ENCODE data around the gene FRAS1.

The FRAS1 gene

DNA sequence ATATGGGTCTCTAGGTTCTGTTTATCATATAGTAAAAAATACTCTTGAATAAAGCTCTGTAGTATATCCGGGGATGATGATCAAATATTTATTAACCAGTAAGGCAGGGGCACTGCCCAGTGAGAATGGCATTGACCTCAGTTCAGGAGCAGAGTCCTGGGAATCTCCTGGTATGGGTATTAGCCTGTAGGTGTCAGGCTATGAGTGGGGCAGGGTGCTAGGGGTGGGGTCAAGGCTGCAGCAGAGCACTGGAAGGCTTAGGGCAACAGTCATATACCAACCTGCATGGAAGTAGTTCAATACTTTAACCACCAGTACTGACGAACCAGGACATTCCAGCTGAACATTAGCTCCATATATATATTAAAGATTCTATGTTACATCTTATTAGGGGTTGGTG is 274.1 kb downstream of the FRAS1 start:
- DNase-seq, result no peak

DNA sequence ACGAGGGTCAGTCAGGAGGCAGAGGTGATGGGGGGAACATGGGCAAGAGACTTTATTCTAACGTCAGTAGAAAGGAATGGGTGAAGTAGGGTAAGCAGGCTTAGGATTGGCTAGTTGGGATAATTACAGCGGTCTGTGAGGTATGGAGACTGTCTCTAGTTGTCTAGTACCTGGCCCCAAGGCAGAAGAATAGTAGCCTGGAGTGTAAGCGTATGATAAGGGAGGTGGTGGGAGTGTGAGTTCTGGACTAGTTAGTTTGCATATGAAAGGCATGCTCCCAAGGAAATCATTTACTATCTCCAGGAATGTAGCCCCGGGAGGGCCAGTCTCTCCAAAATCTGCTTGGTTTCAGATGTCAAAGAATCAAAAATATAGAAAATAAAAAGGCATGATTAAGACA is 274.8 kb downstream of the FRAS1 start:
- no peak for DNase-seq

- DNase-seq, result no peak
Observed at GRCh38 chr4:78332976-78333375, 275.9 kb downstream of the FRAS1 start.

DNA sequence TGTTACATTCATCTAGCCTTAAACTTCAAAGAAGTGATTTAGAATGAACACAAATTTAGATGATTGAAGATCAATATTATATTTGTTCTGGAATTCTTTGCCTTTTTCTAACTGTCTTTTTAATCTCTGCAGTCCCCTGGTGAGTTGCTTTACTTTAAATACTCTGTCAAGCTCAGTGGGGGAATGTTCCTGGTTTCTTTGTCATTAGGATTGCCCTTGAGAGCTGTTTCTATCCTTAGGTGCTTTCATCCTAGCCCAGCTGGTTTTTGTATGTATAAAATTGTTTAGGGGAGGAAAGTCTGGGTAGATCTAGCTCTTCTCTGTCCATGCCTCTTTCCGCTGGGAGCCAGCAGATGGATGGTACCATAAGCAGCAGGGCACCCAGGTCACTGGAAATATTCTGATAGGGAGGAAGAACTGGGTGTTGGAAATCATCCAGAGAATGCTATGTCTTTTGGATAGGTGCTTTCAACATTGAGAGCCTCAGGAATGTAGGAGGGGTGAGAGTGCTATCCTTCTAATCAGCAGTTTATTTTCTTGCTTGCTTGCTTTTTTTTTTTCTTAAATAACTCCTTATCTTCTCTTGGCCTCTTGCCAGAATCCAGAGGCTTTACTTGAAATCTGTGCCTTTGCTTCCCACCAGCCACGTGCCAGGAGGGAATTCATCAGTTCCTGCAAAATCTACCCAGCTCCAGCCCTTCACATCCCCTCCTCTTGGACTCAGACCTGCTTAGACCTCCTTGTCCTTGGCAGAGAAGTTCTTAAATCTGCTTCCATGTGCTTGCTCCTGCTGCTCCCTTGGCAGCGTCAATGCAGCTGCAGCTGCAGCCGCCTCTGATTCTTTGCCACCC is 279.2 kb downstream of the FRAS1 start:
- DNase-seq, result peak; percentile 57

DNA sequence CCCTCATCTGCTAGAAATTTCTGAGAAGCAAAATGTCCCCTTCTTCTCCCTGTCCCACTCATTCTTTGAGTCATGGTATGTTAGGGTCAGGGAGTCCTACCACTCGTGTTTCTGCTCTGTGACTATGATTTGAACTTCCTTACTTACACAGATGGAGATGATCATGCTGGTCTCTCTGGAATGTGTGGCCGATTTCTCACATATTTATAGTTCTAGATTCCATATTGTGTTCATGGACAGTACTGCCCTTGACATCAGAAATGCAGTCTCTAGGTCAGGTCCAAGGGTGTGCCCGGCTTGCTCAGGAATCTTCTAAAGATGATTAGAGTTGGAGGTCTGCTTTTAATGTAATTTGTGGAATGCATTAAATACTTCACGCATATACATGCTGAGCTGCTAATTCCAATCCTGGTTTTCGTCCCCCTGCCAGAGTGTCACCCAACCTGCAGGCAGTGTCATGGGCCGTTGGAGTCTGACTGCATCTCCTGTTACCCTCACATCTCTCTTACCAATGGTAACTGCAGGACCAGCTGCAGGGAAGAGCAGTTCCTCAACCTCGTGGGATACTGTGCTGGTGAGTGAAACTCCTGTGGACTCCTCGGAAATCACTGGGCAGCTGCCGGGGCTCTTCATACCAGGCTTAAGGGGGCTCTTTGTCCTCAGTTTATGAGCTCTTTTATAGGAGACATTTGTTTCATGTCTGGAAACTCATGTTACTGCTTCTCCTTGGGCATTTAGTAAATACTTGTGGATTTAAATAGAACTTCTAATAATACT is 280.3 kb downstream of the FRAS1 start:
- DNase-seq, result no peak

- no peak for DNase-seq
Observed at GRCh38 chr4:78342125-78342524, 285.0 kb downstream of the FRAS1 start.

DNA sequence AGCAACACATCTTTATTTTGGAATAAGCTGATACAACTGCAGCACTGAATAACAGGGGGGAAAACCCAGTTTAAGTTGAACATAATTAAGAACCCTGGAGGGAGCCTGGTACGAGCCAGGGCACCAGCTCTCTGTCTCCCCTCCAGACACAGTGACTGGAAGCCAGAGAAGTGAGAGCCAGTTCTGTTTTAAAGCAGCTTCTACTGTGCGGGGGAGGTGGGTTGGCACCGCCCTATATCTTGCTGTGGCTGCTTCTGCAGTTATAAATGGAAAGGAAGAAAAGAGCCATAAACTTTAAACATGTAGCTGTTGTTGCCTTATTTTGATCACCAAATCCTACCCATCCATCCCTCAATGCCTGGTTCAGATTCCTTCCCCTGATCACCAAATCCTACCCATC is 286.6 kb downstream of the FRAS1 start:
- DNase-seq, result no peak

DNA sequence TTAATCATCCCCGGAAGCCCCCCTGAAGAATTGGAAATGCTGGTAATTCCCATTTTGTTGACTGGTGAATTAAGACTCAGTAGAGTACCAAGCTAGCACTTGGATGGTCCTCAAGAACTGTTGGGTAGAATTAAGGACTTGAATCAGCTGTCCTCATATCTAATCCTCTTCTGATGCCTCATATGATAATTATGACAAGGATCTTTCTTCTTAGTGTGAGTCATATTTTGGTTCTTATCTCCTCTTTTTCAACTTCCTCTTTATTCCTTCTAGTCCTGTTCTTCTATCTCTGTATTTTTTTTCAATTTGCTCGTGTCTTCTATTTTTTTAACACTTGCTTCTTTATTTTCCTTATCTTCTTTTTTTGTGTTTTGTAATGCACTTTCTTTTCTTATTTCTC is 288.1 kb downstream of the FRAS1 start:
- DNase-seq, result no peak

DNA sequence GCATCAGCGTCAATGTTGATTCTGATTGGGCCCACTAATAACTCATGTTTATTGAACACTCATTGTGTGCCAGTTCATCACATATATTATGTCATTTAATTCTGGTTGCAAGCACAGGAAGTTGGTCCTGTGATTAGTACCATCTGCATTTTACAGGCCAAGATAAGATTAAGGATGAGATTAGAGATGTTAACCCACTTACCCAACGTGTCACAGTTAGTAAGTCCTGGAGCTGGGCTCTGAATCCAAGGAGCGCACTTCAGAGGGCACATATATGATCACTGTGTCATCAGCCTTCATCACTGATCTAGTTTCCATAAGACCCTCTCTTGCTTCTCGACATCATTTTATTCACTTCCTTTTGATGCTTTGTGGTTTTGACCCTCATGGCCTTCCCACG is 289.1 kb downstream of the FRAS1 start:
- no peak for DNase-seq

GRCh38 chr4:78347527-78347926 is 290.4 kb downstream of the FRAS1 start:
- DNase-seq, result no peak

DNA sequence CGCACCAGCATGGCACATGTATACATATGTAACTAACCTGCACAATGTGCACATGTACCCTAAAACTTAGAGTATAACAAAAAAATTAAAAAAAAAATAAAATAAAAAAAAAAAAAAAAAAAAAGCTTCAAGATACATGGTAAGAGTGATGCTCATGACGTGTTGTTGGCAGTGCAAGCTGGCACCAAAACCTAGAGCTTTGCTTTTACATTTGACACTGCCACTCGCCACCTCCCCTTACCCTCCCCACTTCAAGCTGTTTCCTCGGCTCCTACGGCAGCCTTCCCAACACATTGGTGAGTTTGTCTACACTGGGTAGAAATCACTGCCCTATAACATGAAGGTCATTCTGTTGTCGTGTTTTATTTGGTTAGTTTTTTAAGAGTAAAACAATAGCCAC is 296.8 kb downstream of the FRAS1 start:
- DNase-seq, result no peak

GRCh38 chr4:78354782-78355181 is 297.7 kb downstream of the FRAS1 start:
- DNase-seq, result peak; percentile 35

- DNase-seq, result no peak
Observed at GRCh38 chr4:78355306-78355705, 298.2 kb downstream of the FRAS1 start.

- no peak for DNase-seq
Observed at GRCh38 chr4:78356251-78356786, 299.2 kb downstream of the FRAS1 start.

DNA sequence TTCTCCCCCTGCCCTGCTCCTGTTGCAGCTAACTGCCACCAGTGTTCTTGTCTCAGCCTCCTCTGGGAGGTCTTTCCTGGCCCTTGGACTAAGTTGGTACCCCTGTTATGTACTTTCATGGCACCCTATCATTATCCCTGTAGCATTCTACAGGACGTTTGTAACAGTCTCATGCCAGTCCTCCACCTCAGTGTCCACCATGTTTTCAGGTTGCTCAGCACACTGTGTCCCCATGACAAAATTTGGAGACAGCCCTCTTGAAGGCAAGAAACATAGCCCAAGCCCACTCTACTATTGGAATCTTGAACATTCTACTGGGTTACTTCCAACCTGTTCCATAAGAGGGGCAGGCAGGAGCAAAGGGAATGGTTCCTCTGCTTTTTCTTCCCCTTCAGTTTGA is 300.0 kb downstream of the FRAS1 start:
- DNase-seq, result no peak

DNA sequence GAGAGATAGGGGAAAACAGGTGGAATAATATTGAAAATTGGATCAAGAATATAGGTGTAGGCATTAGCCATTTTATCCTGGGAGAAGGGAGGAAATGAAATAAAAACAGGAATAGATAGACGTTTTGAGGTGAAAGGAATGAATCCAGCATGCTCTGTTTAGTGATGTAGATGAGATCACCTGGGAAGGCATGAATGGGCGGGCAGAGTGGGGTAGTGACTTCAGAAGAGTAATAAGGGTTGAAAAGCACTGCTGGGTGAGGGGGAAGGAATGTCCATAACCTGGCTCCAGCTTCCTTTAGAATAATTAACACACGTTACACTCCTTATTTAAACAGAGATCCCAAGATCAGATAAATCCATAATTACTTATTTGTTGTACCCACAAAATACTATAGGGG is 303.3 kb downstream of the FRAS1 start:
- DNase-seq, result no peak

DNA sequence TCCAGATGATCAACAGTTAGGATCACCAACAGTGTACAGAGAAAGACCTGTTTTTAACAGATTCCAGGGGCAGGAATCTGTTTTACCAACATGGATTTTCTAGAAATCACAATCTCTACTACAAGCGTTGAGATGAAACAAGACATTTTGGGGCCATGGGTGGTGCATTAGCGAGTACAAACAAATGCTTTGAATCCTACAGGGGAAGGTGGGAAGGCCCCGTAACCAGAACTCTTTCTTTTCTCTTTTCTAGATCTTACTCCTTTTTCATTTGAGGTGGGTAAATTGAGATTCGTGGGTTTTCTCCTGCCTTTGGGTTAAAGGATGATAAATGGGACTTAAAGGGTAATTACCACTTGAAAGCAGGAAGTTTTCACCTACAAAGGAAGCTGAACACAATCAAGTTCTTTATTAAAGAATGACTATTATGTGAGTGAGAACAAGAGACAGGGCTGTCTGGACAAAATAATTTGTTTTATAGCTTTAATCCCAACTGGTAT is 304.5 kb downstream of the FRAS1 start:
- DNase-seq, result no peak

DNA sequence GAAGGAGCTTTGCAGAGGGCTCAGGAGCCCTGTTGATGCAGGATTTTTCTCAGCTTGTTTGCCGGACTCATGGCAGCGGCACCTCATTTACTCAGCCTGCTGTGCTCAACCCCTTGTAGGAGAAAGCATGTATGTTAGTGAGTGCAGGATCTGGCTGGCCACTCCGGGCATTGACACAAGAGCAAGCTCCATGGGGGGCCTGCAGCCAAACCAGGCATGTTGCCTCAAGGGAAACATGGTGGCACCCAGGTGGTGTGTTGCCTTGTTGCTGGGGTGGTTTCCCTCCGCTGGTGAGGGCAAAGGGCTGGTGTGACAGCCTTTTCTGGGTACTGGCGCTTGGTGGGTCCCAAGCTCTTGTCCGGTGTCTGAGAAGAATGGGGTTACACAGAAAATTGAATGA is 305.2 kb downstream of the FRAS1 start:
- DNase-seq, result no peak

GRCh38 chr4:78363031-78363570 is 306.0 kb downstream of the FRAS1 start:
- DNase-seq, result no peak

- DNase-seq, result no peak
Observed at GRCh38 chr4:78369679-78370078, 312.6 kb downstream of the FRAS1 start.

DNA sequence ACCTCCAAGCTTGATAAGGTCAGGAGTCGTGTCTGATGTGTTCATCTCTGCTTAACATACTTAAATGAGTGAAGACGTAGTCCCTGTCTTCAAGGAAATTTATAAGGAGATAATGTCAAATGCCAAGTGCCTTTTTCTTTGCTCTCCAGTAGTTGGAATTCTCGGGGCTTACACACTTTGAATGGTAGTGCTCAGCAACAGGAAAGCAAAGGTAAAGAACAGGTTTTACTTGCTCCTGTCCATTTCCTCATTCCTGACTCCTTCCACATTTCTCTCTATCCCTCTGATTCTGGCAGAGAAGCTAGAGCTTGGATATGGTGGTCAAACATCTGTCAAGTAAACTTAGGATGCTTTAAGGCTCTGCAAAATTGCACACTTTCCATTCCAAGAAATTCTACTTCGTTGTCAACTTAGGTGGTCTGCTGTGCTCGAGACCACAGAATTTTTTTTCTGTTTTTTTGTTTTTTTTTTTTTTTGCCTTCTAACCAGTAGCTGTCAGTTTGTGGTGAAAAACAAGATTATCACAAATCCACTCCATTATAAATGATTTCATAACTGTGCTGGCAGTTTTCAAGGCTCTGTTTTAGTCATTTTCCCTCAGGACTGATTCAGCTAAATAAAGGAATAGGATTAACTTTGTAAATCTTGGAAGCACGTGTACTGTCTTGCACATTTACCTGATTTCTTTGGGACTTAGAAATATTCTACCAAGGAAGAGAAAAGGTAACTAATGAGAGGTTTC is 313.7 kb downstream of the FRAS1 start:
- DNase-seq, result no peak

- no peak for DNase-seq
Observed at GRCh38 chr4:78372355-78372988, 315.3 kb downstream of the FRAS1 start.

Data from eye (tissue), 1 donor.